Right lobe of liver (tissue), 4 donors: Measurements from ENCODE around the gene ZCCHC24.

Source experiments
- POLR2A ChIP-seq: fragments of 450-650 bp; IDR thresholded peaks from one replicate; pipeline ENCODE4 v1.6.1; 2017; ENCODE audit warnings: antibody characterized with exemption, mild to moderate bottlenecking
- TF ChIP-seq, protein P1 (sequence below), 4 donors: fragments of 200-600 bp in 3 of 4; fragments of 450-650 bp in 1 of 4; IDR thresholded peaks; one replicate each; pipeline versions ENCODE4 v1.5.1 to v1.8.0; 2016 to 2022; ENCODE audit warnings: antibody characterized with exemption in 4 of 4, mild to moderate bottlenecking in 2 of 4
- donor health status: DM: no; HTN: no; CAD: no.
- donor health status: DM: no; HTN: no; CAD: no.
- donor health status: DM: no; HTN: yes; CAD: no.

- TF ChIP-seq, protein P1, sequence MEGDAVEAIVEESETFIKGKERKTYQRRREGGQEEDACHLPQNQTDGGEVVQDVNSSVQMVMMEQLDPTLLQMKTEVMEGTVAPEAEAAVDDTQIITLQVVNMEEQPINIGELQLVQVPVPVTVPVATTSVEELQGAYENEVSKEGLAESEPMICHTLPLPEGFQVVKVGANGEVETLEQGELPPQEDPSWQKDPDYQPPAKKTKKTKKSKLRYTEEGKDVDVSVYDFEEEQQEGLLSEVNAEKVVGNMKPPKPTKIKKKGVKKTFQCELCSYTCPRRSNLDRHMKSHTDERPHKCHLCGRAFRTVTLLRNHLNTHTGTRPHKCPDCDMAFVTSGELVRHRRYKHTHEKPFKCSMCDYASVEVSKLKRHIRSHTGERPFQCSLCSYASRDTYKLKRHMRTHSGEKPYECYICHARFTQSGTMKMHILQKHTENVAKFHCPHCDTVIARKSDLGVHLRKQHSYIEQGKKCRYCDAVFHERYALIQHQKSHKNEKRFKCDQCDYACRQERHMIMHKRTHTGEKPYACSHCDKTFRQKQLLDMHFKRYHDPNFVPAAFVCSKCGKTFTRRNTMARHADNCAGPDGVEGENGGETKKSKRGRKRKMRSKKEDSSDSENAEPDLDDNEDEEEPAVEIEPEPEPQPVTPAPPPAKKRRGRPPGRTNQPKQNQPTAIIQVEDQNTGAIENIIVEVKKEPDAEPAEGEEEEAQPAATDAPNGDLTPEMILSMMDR (IDR thresholded peaks at IDR 0.05): no peak
- no peak for TF ChIP-seq POLR2A
These were observed 27.0 kb upstream of the ZCCHC24 start for GRCh38 chr10:79472449-79472848.
